ENCODE measurements around the gene KRT83.

KRT83 gene

DNA sequence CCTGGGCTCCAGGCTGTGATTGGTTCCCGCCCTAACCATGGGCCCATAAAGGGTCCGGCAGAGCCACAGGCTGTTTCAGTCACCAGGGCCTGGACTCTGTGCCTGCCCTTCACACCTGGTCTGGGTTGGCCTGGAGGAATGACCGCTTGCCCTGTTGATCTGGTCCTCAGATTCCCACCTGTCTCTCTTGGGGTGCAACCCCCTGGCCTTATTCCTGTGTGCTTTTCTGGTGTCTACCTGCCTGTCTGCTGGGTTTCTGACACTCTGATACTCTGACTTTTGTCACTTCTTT, 2.9 kb upstream of the KRT83 start:
- no peak overlapping the region for H3K9ac ChIP-seq (ENCODE audit: low read length)
- no peaks in the 10 kb centered on the region for H4K20me1 ChIP-seq (ENCODE audit: insufficient read depth, low read length)
- H3K9me3 ChIP-seq (ENCODE audit: low read length), result no peaks in the 10 kb centered on the region
- H3K4me2 ChIP-seq (ENCODE audit: low read length), result no peak overlapping the region
- H3K36me3 ChIP-seq (ENCODE audit: insufficient read depth, low read length), result no peaks in the 10 kb centered on the region
- no peak overlapping the region for H2AFZ ChIP-seq (ENCODE audit: low read length)
- H3K9me2 ChIP-seq (ENCODE audit: low read depth, low read length), result no peaks in the 10 kb centered on the region
- TF ChIP-seq EZH2 (IDR thresholded peaks at IDR 0.05; ENCODE audit: borderline replicate concordance, low read length), result no peak
- TF ChIP-seq, protein P1, sequence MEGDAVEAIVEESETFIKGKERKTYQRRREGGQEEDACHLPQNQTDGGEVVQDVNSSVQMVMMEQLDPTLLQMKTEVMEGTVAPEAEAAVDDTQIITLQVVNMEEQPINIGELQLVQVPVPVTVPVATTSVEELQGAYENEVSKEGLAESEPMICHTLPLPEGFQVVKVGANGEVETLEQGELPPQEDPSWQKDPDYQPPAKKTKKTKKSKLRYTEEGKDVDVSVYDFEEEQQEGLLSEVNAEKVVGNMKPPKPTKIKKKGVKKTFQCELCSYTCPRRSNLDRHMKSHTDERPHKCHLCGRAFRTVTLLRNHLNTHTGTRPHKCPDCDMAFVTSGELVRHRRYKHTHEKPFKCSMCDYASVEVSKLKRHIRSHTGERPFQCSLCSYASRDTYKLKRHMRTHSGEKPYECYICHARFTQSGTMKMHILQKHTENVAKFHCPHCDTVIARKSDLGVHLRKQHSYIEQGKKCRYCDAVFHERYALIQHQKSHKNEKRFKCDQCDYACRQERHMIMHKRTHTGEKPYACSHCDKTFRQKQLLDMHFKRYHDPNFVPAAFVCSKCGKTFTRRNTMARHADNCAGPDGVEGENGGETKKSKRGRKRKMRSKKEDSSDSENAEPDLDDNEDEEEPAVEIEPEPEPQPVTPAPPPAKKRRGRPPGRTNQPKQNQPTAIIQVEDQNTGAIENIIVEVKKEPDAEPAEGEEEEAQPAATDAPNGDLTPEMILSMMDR (IDR thresholded peaks at IDR 0.05; ENCODE audit: low read length), result no peak
- H3K4me1 ChIP-seq (ENCODE audit: insufficient read depth, low read length, severe bottlenecking), result no peaks in the 10 kb centered on the region
- 0 out of 2 replicates have a peak, but pooled peaks cover 15% of the 10 kb centered on the region for H3K27me3 ChIP-seq (ENCODE audit: insufficient read depth, low read length)
- H3F3A ChIP-seq (ENCODE audit: insufficient read depth, low read length), result no peaks in the 10 kb centered on the region
- H3K79me2 ChIP-seq (ENCODE audit: insufficient read depth, low read length), result no peaks in the 10 kb centered on the region
- no peak overlapping the region for H3K4me3 ChIP-seq (ENCODE audit: low read depth, low read length, poor library complexity, severe bottlenecking)
- H3K27ac ChIP-seq (ENCODE audit: low read depth, low read length, poor library complexity, severe bottlenecking), result no peak overlapping the region

DNA sequence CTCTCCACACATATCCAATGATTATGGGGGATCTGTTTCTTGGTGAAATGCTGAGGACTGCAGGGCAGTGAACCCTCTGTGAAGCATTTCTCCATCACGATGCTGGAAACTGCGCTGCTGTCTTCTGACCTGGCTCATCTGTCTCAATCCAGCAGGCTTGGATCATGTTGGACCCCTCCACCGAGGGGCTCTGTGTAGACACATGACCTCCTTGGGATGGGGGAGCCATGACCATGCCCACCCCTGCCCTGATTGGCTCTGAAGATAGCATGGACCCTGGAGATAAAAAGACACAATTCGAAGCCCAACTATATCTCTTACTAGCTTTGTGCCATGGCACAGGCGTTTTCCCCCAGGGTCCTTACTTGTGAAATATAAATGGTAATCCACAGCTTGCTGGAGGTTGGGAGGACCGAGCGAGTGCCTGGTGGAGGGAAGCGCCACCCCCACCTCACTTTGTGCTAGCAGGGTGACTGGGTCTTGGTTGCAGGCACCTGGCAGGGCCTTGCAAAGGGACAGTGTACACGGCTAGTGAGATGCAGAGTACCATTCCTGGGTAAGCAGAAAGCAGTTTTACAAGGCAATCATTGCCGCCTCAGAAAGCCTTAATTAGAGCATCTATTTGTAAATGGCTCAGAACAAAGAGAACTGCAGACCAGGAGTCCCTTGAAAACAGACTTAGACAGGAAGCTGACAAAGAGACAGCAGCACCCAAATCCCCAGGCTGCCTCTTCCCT, 2.4 kb upstream of the KRT83 start:
- H3K4me3 ChIP-seq (ENCODE audit: low read depth, low read length, poor library complexity, severe bottlenecking), result no peak overlapping the region
- no peak overlapping the region for H3K27ac ChIP-seq (ENCODE audit: low read depth, low read length, poor library complexity, severe bottlenecking)
- H4K20me1 ChIP-seq (ENCODE audit: insufficient read depth, low read length), result no peaks in the 10 kb centered on the region
- no peaks in the 10 kb centered on the region for H3K36me3 ChIP-seq (ENCODE audit: insufficient read depth, low read length)
- TF ChIP-seq, protein P1 (IDR thresholded peaks at IDR 0.05; ENCODE audit: low read length), result no peak
- TF ChIP-seq EZH2 (IDR thresholded peaks at IDR 0.05; ENCODE audit: borderline replicate concordance, low read length), result no peak
- H3K4me1 ChIP-seq (ENCODE audit: insufficient read depth, low read length, severe bottlenecking), result no peaks in the 10 kb centered on the region
- no peak overlapping the region for H3K9ac ChIP-seq (ENCODE audit: low read length)
- no peaks in the 10 kb centered on the region for H3F3A ChIP-seq (ENCODE audit: insufficient read depth, low read length)
- H3K9me3 ChIP-seq (ENCODE audit: low read length), result no peaks in the 10 kb centered on the region
- no peaks in the 10 kb centered on the region for H3K79me2 ChIP-seq (ENCODE audit: insufficient read depth, low read length)
- H3K9me2 ChIP-seq (ENCODE audit: low read depth, low read length), result no peaks in the 10 kb centered on the region
- H2AFZ ChIP-seq (ENCODE audit: low read length), result no peak overlapping the region
- 0 out of 2 replicates have a peak, but pooled peaks cover 19% of the 10 kb centered on the region for H3K27me3 ChIP-seq (ENCODE audit: insufficient read depth, low read length)
- H3K4me2 ChIP-seq (ENCODE audit: low read length), result no peak overlapping the region

DNA sequence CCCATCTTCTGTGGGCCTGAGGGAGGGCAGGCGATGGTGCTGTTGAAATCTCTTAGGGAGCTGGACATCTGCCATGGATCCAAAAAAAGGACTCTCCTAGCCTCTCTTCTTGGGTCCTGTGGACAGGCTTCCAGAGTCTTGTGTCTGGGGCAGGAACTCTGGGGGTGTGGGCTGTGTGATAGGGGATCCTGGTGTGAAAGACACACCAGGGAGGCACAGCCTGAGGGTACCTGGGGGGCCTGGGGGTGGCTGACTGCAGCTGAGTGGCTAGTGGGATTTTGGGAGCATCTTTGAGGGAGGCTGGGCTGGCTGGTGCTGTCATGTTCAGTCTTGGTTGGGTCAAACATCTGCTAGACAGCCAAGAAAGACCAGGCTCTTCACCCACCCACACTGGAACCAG, 1.8 kb upstream of the KRT83 start:
- Histone ChIP-seq H3K27ac (ENCODE audit: low read depth, low read length, poor library complexity, severe bottlenecking) (no peak overlapping the region), H3K9me2 (ENCODE audit: low read depth, low read length) (no peaks in the 10 kb centered on the region), H3K4me2 (ENCODE audit: low read length) (no peak overlapping the region), H3K9ac (ENCODE audit: low read length) (no peak overlapping the region), H3K4me3 (ENCODE audit: low read depth, low read length, poor library complexity, severe bottlenecking) (no peak overlapping the region), H3K36me3 (ENCODE audit: insufficient read depth, low read length) (no peaks in the 10 kb centered on the region), H3F3A (ENCODE audit: insufficient read depth, low read length) (no peaks in the 10 kb centered on the region), H4K20me1 (ENCODE audit: insufficient read depth, low read length) (no peaks in the 10 kb centered on the region), H3K27me3 (ENCODE audit: insufficient read depth, low read length) (0 out of 2 replicates have a peak, but pooled peaks cover 15% of the 10 kb centered on the region), H3K79me2 (ENCODE audit: insufficient read depth, low read length) (no peaks in the 10 kb centered on the region), H2AFZ (ENCODE audit: low read length) (no peak overlapping the region), H3K4me1 (ENCODE audit: insufficient read depth, low read length, severe bottlenecking) (no peaks in the 10 kb centered on the region), H3K9me3 (ENCODE audit: low read length) (no peaks in the 10 kb centered on the region)
- no peak for TF ChIP-seq EZH2 (IDR thresholded peaks at IDR 0.05; ENCODE audit: borderline replicate concordance, low read length)
- TF ChIP-seq, protein P1 (IDR thresholded peaks at IDR 0.05; ENCODE audit: low read length), result no peak
